Activated T-cell treated with anti-CD3 and anti-CD28 coated beads for 24 hours (primary cell): ENCODE data around the gene MLANA.
A peak's percentile ranks its signal among the peaks of the same experiment; 100 is the strongest.
"Not testable (repeated sequence)": the region's sequence is repeated elsewhere in the genome, so short reads cannot be mapped to it uniquely, and the experiment has no call there.

Source experiments
- DNase-seq: peaks from one replicate; pipeline ENCODE4 v3.0.0-alpha.2; 2020; ENCODE audit warnings: low read depth

MLANA gene

DNA sequence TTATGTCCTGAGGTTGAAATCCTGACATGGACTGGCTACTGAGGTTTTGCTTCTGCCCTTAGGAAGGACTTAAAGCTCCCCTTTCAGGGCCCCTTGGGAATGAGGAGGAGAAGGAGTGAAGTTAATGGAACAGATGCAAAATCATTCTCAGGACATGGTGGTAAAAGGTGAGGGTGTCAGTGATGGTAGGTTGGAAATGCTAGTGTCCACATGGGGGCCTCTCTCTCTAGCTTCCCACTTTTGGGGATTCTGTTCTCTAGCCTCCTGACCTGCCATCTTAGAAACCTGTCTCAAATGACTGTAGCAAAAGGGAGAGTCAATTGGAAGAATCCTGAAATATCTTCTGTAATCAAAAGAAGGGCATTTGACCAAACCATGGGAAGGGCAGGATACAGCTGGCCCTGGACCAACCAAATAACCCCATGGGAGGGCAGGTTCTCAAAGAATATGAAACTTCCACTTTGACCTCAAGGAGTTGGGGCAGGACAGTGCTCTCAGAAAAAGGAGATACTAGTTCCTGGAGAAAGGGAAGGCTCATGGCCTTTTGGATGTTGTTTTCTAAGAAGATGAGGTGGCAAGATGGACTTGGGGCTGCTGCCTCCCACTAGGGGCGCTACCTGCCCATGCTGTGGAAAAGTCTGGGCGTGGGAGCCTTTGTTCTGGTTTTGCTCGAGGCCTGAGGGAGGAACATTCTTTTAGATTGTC, 21.2 kb upstream of the MLANA start:
- no peak for DNase-seq

DNA sequence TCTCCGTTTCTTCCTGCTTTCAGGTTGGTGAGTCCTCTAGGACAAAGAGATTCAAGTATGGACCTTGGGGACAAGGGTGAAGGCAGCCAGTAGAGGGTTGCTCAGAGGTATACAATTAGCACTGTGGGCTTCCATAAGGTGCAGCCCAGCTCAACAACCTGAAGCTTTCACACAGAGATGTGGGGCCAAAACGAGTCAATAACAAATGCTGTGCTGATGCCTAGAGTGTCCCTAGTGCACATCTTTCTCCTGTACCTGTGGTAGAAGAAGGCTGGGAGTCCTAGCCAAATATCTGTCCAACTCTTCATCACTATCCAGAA, 20.7 kb upstream of the MLANA start:
- DNase-seq = no peak

DNA sequence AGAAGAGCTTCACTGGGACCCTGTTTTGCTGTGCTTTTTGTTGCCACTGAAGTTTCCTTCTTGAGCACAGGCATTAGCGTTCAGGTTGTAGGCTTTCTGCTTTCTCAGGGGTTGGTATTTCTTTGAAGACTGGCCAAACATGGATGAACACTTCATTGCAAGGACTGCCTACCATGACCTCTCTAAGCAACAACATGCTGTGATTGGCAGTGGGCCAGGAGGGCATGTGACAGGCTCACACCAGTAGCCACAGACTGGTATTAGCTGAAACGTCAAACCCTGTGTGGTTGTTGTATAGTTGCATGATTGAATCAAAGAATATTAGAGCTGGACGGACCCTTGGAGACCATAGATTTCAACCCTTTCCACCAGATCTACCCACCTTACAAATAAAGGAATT, 20.0 kb upstream of the MLANA start:
- DNase-seq = no peak

DNA sequence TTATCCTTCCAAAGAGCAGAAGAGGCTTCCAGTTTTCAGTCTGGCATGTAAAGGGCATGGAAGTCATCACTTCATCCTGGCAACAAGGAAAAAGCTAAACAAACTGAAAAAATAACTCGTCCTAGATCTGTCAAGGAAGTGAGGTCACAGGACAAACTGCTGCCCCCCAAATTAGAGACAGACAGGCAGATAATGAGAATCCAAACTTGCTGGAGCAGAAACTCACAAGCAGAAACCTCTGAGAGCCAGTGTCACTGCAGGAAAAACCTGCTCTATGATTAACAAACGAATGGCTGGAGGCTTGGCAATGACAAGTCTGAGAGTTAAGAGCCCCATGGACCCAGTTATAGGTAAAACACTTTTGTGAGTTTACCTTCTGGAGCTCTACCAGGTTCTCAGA, 18.9 kb upstream of the MLANA start:
- DNase-seq = no peak

DNA sequence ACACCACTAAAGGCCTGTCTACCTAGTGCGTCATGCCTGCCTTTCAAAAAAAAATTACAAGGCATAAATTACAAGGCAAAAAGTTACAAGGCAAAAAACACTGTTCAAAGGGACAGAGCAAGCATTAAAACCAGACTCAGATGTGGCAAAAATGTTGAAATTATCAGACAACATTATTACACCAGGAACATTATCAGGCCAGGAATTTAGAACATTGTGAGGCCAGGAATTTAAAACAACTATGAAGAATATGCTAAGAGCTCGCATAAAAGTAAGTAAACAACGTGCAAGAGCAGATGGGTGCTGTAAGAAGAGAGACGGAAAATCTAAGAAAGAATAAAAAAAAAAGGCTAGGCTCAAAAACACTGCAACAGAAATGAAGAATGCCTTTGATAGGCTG, 18.2 kb upstream of the MLANA start:
- DNase-seq = no peak

DNA sequence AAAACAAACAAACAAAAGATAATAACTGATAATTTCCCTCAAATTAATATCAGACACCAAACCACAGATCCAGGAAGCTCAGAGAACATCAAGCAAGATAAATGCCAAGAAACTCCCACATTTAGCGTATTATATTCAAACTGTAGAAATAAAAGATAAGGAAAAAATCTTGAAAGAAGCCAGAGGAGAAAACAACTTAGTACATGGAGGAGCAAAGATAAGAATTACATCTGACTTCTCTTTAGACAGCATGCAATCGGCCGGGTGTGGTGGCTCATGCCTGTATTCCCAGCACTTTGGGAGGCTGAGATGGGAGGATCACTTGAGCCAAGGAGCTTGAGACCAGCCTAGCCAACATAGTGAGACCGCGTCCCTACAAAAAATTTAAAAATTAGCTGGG, 17.2 kb upstream of the MLANA start:
- no peak for DNase-seq

DNA sequence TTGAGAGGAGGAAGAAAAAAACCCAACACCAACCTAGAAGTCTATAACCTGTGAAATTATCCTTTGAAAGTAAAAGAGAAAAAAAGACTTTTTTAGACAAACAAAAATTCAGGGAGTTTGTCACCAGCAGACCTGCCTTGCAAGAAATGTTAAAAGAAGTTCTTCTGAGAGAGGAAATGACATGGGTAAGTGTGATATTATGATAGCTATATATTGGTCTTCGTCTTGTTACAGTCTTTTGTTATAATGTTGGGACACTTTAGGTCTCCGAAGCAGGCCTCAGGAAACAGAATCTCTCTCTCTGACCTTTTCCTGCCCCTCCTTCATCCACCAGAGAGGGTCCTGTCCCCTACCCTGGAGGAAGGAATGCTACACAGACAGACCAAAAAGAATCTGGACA, 16.6 kb upstream of the MLANA start:
- no peak for DNase-seq

DNA sequence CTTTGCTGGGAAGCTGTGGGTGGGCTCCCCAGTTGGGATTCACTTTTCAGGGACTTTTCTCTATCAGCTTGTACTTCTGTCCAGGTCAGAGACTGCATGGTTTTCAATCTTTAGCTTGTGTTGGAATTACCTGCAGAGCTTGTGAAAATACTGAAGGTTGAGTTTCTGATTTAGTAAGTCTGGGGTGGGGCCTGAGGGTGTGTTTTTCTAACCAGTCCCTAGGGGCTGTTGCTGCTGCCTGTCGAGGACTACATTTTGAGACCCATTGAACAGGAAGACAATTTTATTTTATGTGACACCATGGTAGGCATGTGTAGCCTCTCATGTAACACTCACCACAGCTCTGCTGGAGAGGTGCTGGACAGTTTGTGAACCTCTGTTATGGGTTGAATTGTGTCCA, 14.7 kb upstream of the MLANA start:
- DNase-seq = no peak

DNA sequence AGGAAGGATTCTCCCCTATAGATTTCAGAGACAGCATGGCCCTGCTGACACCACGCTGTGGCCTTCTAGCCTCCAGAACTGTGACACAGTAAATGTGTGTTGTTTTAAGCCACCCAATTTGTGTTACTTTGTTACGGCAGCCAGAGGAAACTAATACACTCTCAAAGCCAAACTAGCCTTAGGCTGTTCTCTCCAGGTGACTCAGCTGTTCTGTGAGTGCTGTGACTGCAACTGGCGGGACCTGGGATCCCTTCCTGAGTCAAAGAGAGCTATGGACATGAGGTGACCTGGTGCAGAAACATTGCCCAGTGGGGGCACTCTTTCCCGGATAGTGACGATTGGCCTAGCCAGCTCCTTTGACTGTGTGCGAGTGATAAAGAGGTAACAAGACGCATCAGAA, 14.0 kb upstream of the MLANA start:
- no peak for DNase-seq

DNA sequence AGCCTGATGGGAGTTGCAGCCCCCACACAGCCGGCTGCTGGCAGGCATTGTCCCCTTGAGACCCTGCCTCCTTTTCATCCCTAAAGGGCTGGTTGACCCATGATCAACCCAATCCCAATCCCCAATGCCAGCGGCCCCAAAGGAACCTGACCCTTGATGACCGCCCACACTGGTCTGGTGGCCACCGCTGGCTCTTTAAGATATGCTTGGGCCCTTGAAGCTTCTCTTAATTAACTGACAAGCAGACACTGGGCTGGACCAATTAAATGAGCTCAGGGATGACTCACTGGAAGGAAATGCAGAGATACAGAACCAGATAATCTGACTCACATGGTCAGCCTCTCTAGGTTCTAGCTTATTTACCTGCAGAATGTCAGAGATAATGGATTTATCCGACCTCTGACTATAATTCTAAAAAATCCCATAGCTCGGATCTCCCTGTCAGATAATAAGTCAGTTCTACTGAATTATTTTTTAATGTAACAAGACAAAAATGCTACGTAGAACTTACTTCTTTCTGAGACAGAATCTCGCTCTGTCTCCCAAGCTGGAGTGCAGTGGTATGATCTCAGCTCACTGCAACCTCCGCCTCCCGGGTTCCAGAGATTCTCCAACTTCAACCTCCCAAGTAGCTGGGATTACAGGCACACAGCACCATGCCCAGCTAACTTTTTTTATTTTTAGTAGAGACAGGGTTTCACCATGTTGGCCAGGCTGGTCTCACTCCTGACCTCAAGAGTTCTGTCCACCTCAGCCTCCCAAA, 11.1 kb upstream of the MLANA start:
- DNase-seq = no peak

DNA sequence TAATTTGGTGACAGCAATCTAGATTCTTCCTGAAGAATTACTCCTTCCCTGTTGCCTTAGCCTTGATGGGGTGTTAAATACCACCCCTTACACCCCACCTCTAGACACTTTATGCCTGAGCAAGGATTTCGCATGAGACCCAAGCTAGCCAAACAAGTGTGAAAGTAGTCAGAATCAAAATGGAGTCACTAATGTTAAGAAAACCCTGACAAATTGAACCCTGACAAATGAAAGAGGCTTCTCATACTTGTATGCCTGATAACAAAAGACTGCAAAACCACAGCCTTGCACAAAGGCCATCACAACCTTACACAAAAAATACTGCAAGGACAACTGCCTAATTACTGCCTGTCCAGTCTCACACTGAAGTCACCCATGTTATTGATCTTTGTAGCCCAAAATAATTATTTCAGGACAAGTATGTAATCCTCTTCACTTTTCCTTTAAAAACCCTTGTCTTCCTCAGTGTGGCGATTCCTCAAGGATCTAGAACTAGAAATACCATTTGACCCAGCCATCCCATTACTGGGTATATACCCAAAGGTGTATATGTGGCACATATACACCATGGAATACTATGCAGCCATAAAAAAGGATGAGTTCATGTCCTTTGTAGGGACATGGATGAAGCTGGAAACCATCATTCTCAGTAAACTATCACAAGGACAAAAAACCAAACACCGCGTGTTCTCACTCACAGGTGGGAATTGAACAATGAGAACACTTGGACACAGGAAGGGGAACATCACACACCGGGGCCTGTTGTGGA, 8.3 kb upstream of the MLANA start:
- not testable (repeated sequence) for DNase-seq

DNA sequence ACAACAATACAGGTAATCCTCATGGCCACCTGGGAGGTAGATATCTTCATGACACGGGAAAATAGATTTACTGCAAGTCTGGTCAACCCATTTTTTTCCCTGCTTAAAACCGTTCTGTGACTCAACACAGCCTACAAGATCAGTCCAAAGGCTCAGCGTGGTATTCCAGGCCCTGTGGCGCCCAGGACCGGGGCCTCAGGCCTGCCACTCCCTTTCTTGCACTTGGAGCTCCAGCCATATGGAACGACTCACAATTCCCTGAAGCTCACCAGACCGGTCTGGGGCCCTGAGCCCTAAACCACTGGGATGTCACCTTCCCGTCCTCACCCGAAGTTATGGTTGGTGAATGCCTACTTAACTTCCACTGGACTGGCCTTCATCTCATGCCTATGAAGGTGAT, 6.5 kb upstream of the MLANA start:
- no peak for DNase-seq

DNA sequence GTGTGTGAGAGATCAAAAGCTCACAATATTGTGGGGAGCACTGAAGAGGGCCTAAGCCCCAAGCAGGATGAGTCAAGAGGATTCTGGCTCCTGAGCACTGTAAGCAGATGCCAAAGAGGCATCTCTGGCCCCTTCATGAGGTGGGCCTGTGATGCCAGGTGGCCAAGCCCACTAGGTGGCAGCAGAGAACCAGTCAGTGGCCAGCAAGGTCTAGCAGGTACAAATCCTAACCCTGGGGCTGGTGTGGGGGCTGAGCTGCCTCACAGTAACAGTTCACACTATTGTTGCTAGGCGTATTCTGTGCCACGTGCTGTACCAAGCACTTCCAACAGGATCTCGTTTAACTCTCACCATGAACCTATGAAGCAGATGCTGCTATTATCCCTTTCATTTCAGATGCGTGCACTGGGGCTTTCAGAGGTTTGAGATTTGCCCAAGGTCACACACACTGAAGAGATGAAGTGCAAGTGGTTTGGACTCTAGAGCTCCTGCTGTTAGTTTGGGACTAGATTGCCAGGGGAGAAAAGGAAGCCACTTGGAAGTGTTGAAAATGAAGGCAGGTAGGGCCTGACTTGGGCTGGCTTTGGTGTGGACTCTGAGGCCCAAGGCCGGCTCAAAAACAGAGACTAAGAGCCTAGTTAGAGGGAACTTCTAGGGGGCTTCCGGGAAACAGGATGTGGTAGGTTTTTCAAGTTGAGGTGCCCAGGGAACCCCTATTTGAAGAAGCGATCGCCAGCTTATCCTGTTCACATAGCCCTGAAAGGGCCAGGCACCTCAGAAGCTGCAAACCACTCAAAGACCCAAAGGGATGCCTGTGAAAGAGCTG, 4.4 kb upstream of the MLANA start:
- DNase-seq = peak; percentile 71

DNA sequence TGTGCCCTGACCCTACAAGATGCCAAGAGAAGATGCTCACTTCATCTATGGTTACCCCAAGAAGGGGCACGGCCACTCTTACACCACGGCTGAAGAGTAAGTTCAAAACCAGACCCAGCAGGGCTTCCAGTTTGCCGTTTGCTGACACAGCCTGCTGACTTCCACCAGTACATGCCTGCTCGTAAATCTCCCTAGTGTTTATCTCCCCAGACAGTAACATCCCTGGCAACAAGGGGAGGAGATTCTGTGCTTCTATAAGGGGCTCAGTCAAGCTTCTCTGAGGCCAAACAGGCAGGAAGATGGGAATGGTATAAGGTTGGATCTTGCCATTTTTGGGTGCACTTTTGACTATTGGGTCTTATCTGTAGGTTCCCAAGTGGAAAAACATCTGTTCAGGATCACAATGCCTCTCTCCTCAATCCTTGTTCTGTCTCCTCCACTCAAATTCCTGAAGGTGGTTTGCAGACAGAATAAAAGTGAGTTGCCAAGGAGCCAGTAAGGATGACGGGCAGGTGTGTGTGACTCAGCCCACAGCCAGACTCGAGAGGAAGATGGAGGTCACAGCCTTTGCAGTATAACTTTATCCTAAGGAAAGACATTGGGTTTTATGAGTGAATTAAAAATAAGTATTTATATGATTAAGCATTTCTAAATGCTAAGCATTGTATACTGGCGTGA, 1.9 kb downstream of the MLANA start:
- no peak for DNase-seq

DNA sequence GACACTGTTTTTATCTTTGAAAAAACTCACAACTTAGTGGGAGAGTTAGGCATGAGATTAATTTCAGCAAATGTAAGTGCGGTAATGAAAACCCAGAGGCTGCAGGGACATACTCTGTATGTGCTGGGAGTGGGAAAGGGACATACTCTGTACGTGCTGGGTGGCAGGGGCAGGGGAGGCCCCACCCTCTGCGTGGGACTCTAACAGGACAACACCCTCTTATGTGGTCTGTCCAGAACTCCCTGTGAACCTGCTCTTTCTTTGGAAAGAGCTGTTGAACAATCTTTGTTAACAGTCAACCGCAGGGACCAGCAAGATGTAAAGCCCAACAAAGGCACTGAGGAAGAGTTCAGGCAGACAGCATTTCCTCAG, 2.4 kb downstream of the MLANA start:
- DNase-seq = no peak

DNA sequence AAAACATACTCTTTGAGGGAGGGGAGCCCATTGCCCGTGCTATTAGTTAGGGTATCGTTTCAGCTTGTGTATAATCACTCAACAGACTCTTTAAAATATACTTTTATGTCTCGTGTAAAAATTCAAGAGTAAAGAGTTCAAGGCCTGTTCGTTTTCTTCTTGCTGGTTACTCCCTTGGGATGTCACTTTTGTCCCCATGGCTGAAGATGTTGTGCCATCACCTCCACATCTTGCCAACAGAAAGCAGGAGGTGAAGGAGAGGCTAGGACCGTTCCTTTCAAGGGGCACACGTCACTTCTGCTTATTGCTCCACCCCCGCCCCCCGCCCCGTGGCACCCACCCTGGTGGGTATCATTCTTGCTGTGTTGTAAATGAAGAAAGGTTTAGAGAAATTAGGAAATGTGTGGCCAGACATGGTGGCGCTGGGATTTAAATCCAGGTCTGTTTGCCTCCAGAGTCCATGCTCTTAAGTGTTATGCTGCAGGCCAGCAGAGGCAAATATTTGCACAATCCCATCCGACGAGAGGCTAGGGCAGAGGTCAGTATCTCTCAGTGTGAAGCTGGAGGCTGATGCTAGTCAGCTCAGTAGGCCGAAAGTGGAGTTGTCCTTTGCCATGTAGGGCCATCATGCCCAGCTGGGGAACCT, 3.0 kb downstream of the MLANA start:
- DNase-seq = no peak

DNA sequence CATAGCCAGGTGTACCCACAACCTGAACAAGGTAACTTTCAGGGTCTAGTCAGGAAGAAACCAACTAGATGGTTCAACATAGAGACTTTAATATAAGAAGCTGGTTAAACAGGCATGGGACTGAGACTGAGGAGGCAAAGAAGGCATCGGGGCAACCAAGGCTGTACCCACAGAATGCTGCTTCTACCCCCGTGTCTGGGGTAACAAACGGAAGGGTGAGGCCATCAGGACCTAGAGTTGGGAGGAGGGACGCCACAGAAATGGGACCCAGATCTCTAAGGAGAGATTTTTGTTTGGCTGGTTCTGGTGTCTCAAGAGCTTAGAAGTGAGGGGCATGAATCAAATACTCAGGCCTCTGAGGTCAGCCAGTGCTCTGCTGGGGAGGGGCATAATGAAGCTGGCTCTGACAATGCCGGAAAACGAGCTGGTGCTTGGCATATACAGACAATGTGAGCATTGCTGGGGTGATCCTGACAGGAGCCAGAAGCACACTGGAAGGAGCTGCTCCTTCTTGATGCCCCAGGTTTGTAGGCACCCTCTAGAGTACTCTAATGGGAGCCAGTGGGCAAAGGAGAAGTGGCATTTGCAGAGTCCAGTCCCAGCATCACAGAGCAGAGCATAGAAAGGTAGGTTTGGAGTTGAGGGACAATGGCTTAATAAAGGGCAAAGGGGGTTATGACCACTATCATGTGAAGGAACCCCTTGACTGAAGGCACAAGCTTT, 3.7 kb downstream of the MLANA start:
- no peak for DNase-seq

DNA sequence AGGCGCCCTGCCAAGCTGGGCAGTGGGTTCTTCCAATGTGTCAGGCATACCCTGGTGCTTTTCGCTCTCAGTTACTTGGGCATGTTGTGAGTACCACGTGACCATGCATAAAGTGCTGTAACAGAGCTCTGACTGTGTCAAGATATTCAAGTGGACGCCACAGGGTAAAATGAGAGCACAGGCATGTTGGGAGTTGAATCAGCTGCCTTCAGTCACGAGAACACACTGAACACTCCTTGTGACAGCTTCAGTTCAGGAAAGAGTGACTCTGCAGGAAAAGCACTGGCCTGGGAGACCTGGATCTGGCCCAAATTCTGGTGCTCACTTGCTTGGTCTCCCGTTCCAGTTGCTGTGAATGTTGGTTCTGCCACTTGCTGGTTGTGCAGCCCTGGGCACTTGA, 5.1 kb downstream of the MLANA start:
- DNase-seq = no peak

DNA sequence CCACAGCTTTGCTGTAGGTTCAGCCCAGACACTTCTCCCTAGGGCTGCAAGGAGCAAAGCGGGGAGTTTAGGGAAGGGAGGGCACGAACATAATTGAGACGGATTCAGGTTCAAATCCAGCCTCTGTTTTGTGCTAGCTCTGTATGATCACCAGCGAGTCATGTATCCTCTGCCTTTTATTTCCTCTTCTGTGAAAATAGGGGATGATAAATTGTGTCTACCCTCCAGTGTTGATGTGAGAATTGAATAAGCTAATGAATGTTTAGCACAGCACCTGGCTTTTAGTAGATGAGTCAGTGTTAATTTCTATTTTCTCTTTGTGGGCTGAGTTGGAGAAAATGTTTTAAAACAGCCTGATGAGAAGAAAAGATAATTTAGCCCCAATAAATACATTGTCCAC, 6.2 kb downstream of the MLANA start:
- no peak for DNase-seq

DNA sequence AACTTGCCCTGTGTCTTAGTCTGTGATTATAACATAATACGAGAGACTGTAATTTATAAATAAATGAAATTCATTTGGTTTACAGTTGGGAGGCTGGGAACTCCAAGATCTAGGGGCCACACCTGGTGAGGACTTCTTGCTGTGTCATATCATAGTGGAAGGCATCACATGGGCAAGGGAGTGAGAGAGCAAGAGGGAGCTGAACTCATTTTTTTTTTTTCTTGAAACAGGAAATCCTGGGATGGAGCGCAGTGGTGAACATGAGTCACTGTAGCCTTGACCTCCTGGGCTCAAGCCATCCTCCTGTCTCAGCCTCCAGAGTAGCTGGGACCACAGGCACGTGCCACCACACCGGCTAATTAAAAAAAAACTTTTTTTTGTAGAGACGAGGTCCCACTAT, 7.2 kb downstream of the MLANA start:
- no peak for DNase-seq

DNA sequence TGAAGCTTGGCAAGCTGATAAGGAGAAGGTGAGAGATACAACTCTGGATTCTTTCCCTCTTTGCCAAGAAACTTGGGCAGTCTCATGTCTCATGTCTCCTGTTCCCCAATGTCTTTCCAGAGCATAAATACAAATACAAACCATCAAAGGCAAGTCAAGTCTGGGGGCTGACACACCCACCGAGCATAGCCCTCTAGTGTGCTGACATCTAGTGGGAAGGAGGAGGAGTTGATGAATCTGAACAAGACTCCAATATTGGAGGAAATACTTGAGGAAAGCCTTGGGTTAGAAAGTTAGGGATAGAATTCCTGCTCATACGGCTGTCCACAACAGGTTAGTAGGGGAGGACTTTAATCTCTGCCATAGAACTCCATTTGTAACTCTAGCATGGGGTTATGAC, 8.6 kb downstream of the MLANA start:
- DNase-seq = no peak
